CD4-positive, alpha-beta T cell (primary cell): Measurements from ENCODE around the gene PEX10. TPM values are rescaled to one million over a fixed set of nuclear protein-coding genes. Genes with fewer than 3 reads are reported as not detected.

Experiments used
- ATAC-seq: fragments of 200-7000 bp; cut with Tn5 transposase; one replicate; pipeline ENCODE4 v1.10.0; 2022; ENCODE audit warnings: mild to moderate bottlenecking; ENCODE audit not compliant: poor library complexity
- CTCF ChIA-PET: fragments of 350-600 bp; sonication (Branson Sonifier 250); formaldehyde crosslinking; loops from one replicate; lab custom pipeline; 2021; ENCODE audit warnings: antibody characterized with exemption, inconsistent platforms; lab: Charles Lee
- POLR2A ChIA-PET: fragments of 350-600 bp; sonication (Branson Sonifier 250); formaldehyde crosslinking; loops from one replicate; lab custom pipeline; 2021; ENCODE audit warnings: antibody characterized with exemption, inconsistent platforms; lab: Charles Lee
- DNase-seq, 14 experiments: peaks; one replicate each; pipeline ENCODE4 v3.0.0-alpha.2; 2013 to 2020; ENCODE audit warnings: mixed read lengths in 2 of 14
- H3K27ac ChIP-seq, 2 donors: one replicate each; pipeline versions ENCODE4 v1.5.1 to v1.7.0; 2013; ENCODE audit warnings: low read length in 2 of 2, low read depth in 1 of 2, mild to moderate bottlenecking in 1 of 2
- H3K27me3 ChIP-seq, 2 experiments: 1 replicate in 1 of 2; 2 replicates in 1 of 2; pipeline versions ENCODE4 v1.6.1 to v1.7.0; 2013; ENCODE audit warnings: low read length in 2 of 2, control low read depth in 1 of 2, mild to moderate bottlenecking in 1 of 2, moderate library complexity in 1 of 2; ENCODE audit not compliant: insufficient read depth in 2 of 2, control insufficient read depth in 1 of 2
- H3K36me3 ChIP-seq: one replicate; pipeline ENCODE4 v1.6.1; 2013; ENCODE audit warnings: low read length, control low read depth; ENCODE audit not compliant: insufficient read depth
- H3K4me1 ChIP-seq: one replicate; pipeline ENCODE4 v1.6.1; 2013; ENCODE audit warnings: low read length, control low read depth; ENCODE audit not compliant: insufficient read depth
- H3K4me3 ChIP-seq: one replicate; pipeline ENCODE4 v1.5.1; 2013; ENCODE audit warnings: mild to moderate bottlenecking, low read length, moderate library complexity
- H3K9me3 ChIP-seq, 2 experiments: 1 replicate in 1 of 2; 2 replicates in 1 of 2; pipeline versions ENCODE4 v1.6.1 to v1.7.0; 2013; ENCODE audit warnings: low read length in 2 of 2, mild to moderate bottlenecking in 2 of 2, control low read depth in 1 of 2, moderate library complexity in 1 of 2; ENCODE audit not compliant: control insufficient read depth in 1 of 2, insufficient read depth in 1 of 2
- H3K27ac Mint-ChIP-seq: one replicate; pipeline ENCODE4 v1.8.0; 2020; ENCODE audit warnings: mixed read lengths
- H3K27me3 Mint-ChIP-seq: one replicate; pipeline ENCODE4 v1.8.0; 2021; ENCODE audit warnings: mixed read lengths
- H3K36me3 Mint-ChIP-seq: one replicate; pipeline ENCODE4 v1.8.0; 2021; ENCODE audit warnings: low read depth, mixed read lengths
- H3K4me1 Mint-ChIP-seq: one replicate; pipeline ENCODE4 v1.8.0; 2021; ENCODE audit warnings: low read depth, mixed read lengths
- H3K4me3 Mint-ChIP-seq: one replicate; pipeline ENCODE4 v1.8.0; 2020; ENCODE audit warnings: mild to moderate bottlenecking, mixed read lengths
- H3K9me3 Mint-ChIP-seq: one replicate; pipeline ENCODE4 v1.8.0; 2020; ENCODE audit warnings: mixed read lengths
- CTCF ChIP-seq: fragments of 200-600 bp; IDR thresholded peaks from one replicate; pipeline ENCODE4 v1.8.0; 2022; ENCODE audit warnings: antibody characterized with exemption, mild to moderate bottlenecking
- intact Hi-C, 2 experiments: fragments of 100-400 bp; cut with DNase I in 1 of 2; cut with micrococcal nuclease in 1 of 2; formaldehyde crosslinking; loops; one replicate each; pipeline versions ENCODE4 v1.15.1 to v1.9.0; 2023 to 2025; cut with DNase I, micrococcal nuclease
- total RNA-seq, 174 experiments: library from RNA in 2 of 174; stranded (reverse) in 2 of 174; gene quantifications; one replicate each; pipeline ENCODE4 v1.2.3 and lab custom pipeline; 2021 to 2026

PEX10 gene
- total RNA-seq, 2 experiments from 2014 or later: 12.0 to 12.5 TPM

DNA sequence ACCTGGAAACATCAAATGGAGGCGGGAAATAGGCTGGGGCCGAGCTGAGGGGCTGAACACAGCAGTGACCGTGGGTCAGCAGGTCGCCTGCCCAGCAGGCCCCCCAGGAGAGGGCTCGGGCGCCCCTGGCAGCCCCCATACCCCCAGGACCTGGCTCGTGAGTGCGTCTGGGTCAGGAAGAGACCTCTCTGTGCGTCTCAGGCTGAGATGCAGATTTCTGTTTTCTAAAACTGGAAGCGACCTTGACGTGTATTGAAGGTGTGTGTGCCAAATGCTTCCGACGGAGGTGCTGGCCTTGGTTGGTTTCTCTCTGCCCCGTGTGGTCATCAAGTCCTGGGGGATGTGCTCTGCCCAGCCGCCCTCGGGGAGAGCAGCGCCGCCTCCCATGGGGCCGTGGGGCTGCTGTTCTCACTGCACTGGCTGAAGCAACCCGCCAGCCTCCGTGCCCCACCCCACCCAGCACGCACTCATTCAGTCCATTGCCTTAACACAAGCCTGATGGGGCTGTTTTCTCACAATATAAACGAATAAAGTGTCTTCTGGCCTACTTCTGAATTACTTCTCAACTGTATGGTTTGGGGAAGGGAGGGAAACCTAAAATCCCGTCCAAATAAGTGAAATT lies 7.4 kb downstream of the PEX10 start:
- no peak for TF ChIP-seq CTCF
- H3K27ac ChIP-seq: no peak overlapping the region

GRCh38 chr1:2404142-2404889 lies 8.0 kb downstream of the PEX10 start:
- Mint-ChIP-seq H3K4me3 (no peak overlapping the region), H3K36me3 (peaks cover 73% of the 10 kb centered on the region), H3K4me1 (peaks cover 2% of the 10 kb centered on the region), H3K9me3 (no peaks in the 10 kb centered on the region), H3K27ac (no peak overlapping the region), H3K27me3 (no peaks in the 10 kb centered on the region)
- Histone ChIP-seq H3K4me3 (no peak overlapping the region), H3K9me3 (peaks cover 0 to 8% of the 10 kb centered on the region in 2 experiments), H3K4me1 (peaks cover 6% of the 10 kb centered on the region), H3K36me3 (peaks cover 85% of the 10 kb centered on the region), H3K27ac (no peak overlapping the region), H3K27me3 (no peaks in the 10 kb centered on the region)
- intact Hi-C loops: no loop called here
- DNase-seq (no peak), ATAC-seq (no peak)
- TF ChIP-seq CTCF: no peak
- ChIA-PET POLR2A (no interaction called here), CTCF (no interaction called here)

More for the DNA sequence above, 7.4 kb downstream of the PEX10 start:
- DNase-seq (no peak), ATAC-seq (no peak)
- H3K27me3 Mint-ChIP-seq: no peaks in the 10 kb centered on the region
- no peak overlapping the region for H3K27ac Mint-ChIP-seq
- peaks cover 0 to 8% of the 10 kb centered on the region in 2 experiments for H3K9me3 ChIP-seq
- H3K4me3 ChIP-seq: no peak overlapping the region
- peaks cover 74% of the 10 kb centered on the region for H3K36me3 Mint-ChIP-seq
- intact Hi-C loops: no loop called here
- no peaks in the 10 kb centered on the region for H3K9me3 Mint-ChIP-seq
- ChIA-PET POLR2A (interaction anchor here (1.5 kb wide), 1 partner anchor 12 kb away, joined by 3 read pairs; no protein-coding TSS in a partner anchor), CTCF (no interaction called here)
- H3K4me1 ChIP-seq: peaks cover 6% of the 10 kb centered on the region
- no peaks in the 10 kb centered on the region for H3K27me3 ChIP-seq
- no peak overlapping the region for H3K4me3 Mint-ChIP-seq
- H3K4me1 Mint-ChIP-seq: no peaks in the 10 kb centered on the region
- peaks cover 79% of the 10 kb centered on the region for H3K36me3 ChIP-seq

GRCh38 chr1:2403273-2403672 lies 9.1 kb downstream of the PEX10 start:
- H3K36me3 Mint-ChIP-seq: peaks cover 79% of the 10 kb centered on the region
- H3K27me3 Mint-ChIP-seq: no peaks in the 10 kb centered on the region
- Histone ChIP-seq H3K4me1 (peaks cover 6% of the 10 kb centered on the region), H3K9me3 (peaks cover 0 to 8% of the 10 kb centered on the region in 2 experiments), H3K27me3 (no peaks in the 10 kb centered on the region), H3K27ac (no peak overlapping the region), H3K36me3 (peaks cover 90% of the 10 kb centered on the region), H3K4me3 (no peak overlapping the region)
- intact Hi-C loops: no loop called here
- no peak for TF ChIP-seq CTCF
- no peak for ATAC-seq
- H3K4me1 Mint-ChIP-seq: peaks cover 6% of the 10 kb centered on the region
- no peaks in the 10 kb centered on the region for H3K9me3 Mint-ChIP-seq
- DNase-seq: no peak
- CTCF ChIA-PET: no interaction called here
- H3K27ac Mint-ChIP-seq: no peak overlapping the region
- no peak overlapping the region for H3K4me3 Mint-ChIP-seq
- POLR2A ChIA-PET: no interaction called here
